Neuronal stem cell (in vitro differentiated cells): ENCODE data around the gene SMCHD1.
A peak's percentile ranks its signal among the peaks of the same experiment; 100 is the strongest.

Experiments used
- DNase-seq: peaks from one replicate; pipeline ENCODE4 v3.0.0-alpha.2; 2013; ENCODE audit warnings: low spot score
- H2AFZ ChIP-seq: one replicate; pipeline ENCODE4 v1.6.1; 2013; ENCODE audit warnings: mild to moderate bottlenecking, low read length, inconsistent platforms
- H2AK5ac ChIP-seq: 2 replicates; pipeline ENCODE4 v1.6.1; 2013; ENCODE audit warnings: low read depth, mild to moderate bottlenecking, inconsistent platforms, low read length, moderate library complexity, mixed read lengths
- H2BK120ac ChIP-seq: 2 replicates; pipeline ENCODE4 v1.6.1; 2013; ENCODE audit warnings: low read depth, mild to moderate bottlenecking, inconsistent platforms, low read length, moderate library complexity, mixed read lengths
- H2BK12ac ChIP-seq: one replicate; pipeline ENCODE4 v1.6.1; 2013; ENCODE audit warnings: low read length, inconsistent platforms
- H2BK15ac ChIP-seq: 2 replicates; pipeline ENCODE4 v1.6.1; 2013; ENCODE audit warnings: mild to moderate bottlenecking, low read length, inconsistent platforms, mixed read lengths
- H2BK5ac ChIP-seq: one replicate; pipeline ENCODE4 v1.6.1; 2013; ENCODE audit warnings: inconsistent platforms, mild to moderate bottlenecking, low read length, moderate library complexity
- H3K14ac ChIP-seq: one replicate; pipeline ENCODE4 v1.6.1; 2013; ENCODE audit warnings: low read length, inconsistent platforms
- H3K18ac ChIP-seq: 2 replicates; pipeline ENCODE4 v1.6.1; 2013; ENCODE audit warnings: low read length, inconsistent platforms
- H3K23ac ChIP-seq: 2 replicates; pipeline ENCODE4 v1.6.1; 2013; ENCODE audit warnings: low read depth, mild to moderate bottlenecking, mixed read lengths, low read length, inconsistent platforms; ENCODE audit not compliant: poor library complexity
- H3K27ac ChIP-seq: replicated peaks from 3 replicates; pipeline ENCODE4 v1.5.1; 2013; ENCODE audit warnings: low read length, inconsistent platforms
- H3K27me3 ChIP-seq, 3 experiments: 2 replicates each; pipeline ENCODE4 v1.6.1; 2013; ENCODE audit warnings: low read length in 3 of 3, mild to moderate bottlenecking in 2 of 3, inconsistent platforms in 1 of 3, low read depth in 1 of 3, mixed read lengths in 1 of 3, moderate library complexity in 1 of 3; ENCODE audit not compliant: control insufficient read depth in 3 of 3, insufficient read depth in 3 of 3
- H3K36me3 ChIP-seq, 2 donors: replicated peaks in 1 of 2; 2 replicates each; pipeline ENCODE4 v1.6.1; 2013; ENCODE audit warnings: low read length in 2 of 2; ENCODE audit not compliant: control insufficient read depth in 2 of 2, insufficient read depth in 2 of 2
- H3K4ac ChIP-seq: 2 replicates; pipeline ENCODE4 v1.6.1; 2013; ENCODE audit warnings: inconsistent platforms, mild to moderate bottlenecking, low read length, moderate library complexity
- H3K4me1 ChIP-seq, 2 donors: 1 replicate in 1 of 2; 2 replicates in 1 of 2; pipeline ENCODE4 v1.6.1; 2013; ENCODE audit warnings: low read length in 2 of 2, low read depth in 1 of 2; ENCODE audit not compliant: control insufficient read depth in 2 of 2, insufficient read depth in 1 of 2
- H3K4me2 ChIP-seq: one replicate; pipeline ENCODE4 v1.6.1; 2013; ENCODE audit warnings: mild to moderate bottlenecking, low read length, inconsistent platforms; ENCODE audit not compliant: insufficient read depth, poor library complexity, severe bottlenecking
- H3K4me3 ChIP-seq, 2 donors: 2 replicates each; pipeline ENCODE4 v1.5.1; 2013; ENCODE audit warnings: low read length in 2 of 2, mild to moderate bottlenecking in 2 of 2, inconsistent platforms in 1 of 2, moderate library complexity in 1 of 2
- H3K79me1 ChIP-seq: one replicate; pipeline ENCODE4 v1.6.1; 2013; ENCODE audit warnings: low read depth, mild to moderate bottlenecking, inconsistent platforms, low read length, moderate library complexity
- H3K9ac ChIP-seq: one replicate; pipeline ENCODE4 v1.6.1; 2013; ENCODE audit warnings: mild to moderate bottlenecking, low read depth, low read length, inconsistent platforms; ENCODE audit not compliant: poor library complexity
- H3K9me3 ChIP-seq, 2 donors: replicated peaks in 1 of 2; 2 replicates each; pipeline versions ENCODE3 to v1.6.1; 2013; ENCODE audit warnings: low read length in 2 of 2, mild to moderate bottlenecking in 2 of 2, inconsistent platforms in 1 of 2, low read depth in 1 of 2, mixed read lengths in 1 of 2, moderate library complexity in 1 of 2; ENCODE audit not compliant: control insufficient read depth in 2 of 2, insufficient read depth in 1 of 2
- H4K8ac ChIP-seq: one replicate; pipeline ENCODE4 v1.6.1; 2013; ENCODE audit warnings: low read depth, mild to moderate bottlenecking, inconsistent platforms, low read length, moderate library complexity
- H4K91ac ChIP-seq: one replicate; pipeline ENCODE4 v1.6.1; 2013; ENCODE audit warnings: low read length, low read depth, mild to moderate bottlenecking, inconsistent platforms; ENCODE audit not compliant: poor library complexity
- WGBS, 2 donors: extraction: QIAGEN DNeasy Blood & Tissue Kit; methylation state at CpG; one replicate each; pipeline ENCODE4 v1.1.7; 2013; ENCODE audit warnings: missing lambda C conversion rate in 2 of 2, mixed read lengths in 1 of 2; ENCODE audit not compliant: insufficient read length in 2 of 2, insufficient replicate concordance in 1 of 2; ENCODE audit errors: extremely low coverage in 2 of 2; 5-methylcytosine and 5-hydroxymethylcytosine counted together

Gene SMCHD1

GRCh38 chr18:2612996-2613395 is 42.5 kb upstream of the SMCHD1 start:
- Histone ChIP-seq H2BK15ac (no peak overlapping the region), H3K36me3 (peaks cover 18 to 91% of the 10 kb centered on the region in 2 donors), H2AK5ac (no peak overlapping the region), H4K8ac (no peak overlapping the region), H2BK12ac (no peak overlapping the region), H3K27me3 (no peaks in the 10 kb centered on the region), H3K4me1 (peaks cover 0 to 9% of the 10 kb centered on the region in 2 donors), H3K9ac (no peak overlapping the region), H3K79me1 (no peaks in the 10 kb centered on the region), H3K9me3 (no peaks in the 10 kb centered on the region), H3K23ac (no peak overlapping the region), H2BK5ac (no peak overlapping the region), H3K14ac (no peak overlapping the region), H3K27ac (no peak overlapping the region), H2BK120ac (no peak overlapping the region), H3K4me2 (no peak overlapping the region), H3K4ac (no peak overlapping the region), H4K91ac (no peak overlapping the region), H3K18ac (no peak overlapping the region), H2AFZ (no peak overlapping the region), H3K4me3 (no peak overlapping the region)
- no CpG with 5 or more reads among the region's 1 CpG for WGBS, 2 donors
- no peak for DNase-seq

DNA sequence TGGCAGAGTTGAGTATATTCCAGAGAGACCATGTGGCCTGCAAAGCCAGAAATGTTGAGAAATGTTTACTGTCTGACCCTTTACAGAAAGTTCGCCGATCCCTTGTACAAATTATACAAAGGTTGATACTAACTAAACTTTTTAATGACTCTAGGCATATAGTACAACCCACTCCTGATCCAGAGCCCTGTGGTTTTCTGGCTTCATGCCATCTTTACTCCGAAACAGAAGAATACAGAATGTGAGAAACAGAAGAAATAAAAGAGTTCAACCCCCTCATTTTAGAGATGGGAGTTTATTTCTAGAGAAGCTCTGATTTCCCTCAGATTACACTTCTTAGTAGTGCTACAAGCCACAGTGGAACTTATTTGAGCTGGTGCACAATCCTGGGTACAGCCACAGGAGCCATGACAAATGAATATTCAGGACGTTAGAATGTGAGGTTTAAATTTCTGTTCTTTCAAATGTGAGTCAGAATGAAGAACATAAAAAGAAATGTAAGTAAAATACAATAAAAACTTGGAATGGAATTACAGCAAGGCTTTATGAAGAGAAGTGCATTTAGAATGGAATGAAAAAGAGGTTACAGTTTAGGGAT is 38.0 kb upstream of the SMCHD1 start:
- Histone ChIP-seq H2BK120ac (no peak overlapping the region), H3K27me3 (no peaks in the 10 kb centered on the region), H3K4me3 (no peak overlapping the region), H3K23ac (no peak overlapping the region), H3K4me2 (no peak overlapping the region), H4K8ac (no peak overlapping the region), H2AK5ac (no peak overlapping the region), H3K18ac (no peak overlapping the region), H3K27ac (no peak overlapping the region), H2BK15ac (no peak overlapping the region), H2AFZ (peak overlapping the region; percentile 15), H3K4me1 (peaks cover 0 to 9% of the 10 kb centered on the region in 2 donors), H3K14ac (no peak overlapping the region), H3K79me1 (no peaks in the 10 kb centered on the region), H2BK5ac (no peak overlapping the region), H3K4ac (no peak overlapping the region), H3K36me3 (peaks cover 8 to 47% of the 10 kb centered on the region in 2 donors), H3K9ac (no peak overlapping the region), H2BK12ac (no peak overlapping the region), H3K9me3 (no peaks in the 10 kb centered on the region), H4K91ac (no peak overlapping the region)
- WGBS, 2 donors, result no CpG with 5 or more reads among the region's 4 CpGs
- no peak for DNase-seq

DNA sequence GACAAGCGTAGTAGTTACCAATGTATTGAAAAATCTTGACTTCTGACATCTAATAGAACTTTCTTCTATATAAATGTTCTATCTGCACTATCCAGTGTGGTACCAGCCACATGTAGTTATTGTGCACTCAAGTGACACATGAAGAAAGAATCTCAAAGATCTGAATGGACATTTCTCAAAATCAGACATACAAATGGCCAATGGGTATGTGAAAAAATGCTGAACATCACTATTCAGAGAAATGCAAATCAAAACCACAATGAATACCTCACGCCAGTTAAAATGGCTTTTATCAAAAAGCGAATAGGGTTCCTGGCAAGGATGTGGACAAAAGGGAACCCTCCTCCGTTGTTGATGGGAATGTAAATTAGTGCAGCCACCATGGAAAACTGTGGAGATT is 37.5 kb upstream of the SMCHD1 start:
- Histone ChIP-seq H2BK12ac (no peak overlapping the region), H3K23ac (no peak overlapping the region), H2AK5ac (no peak overlapping the region), H3K27me3 (no peaks in the 10 kb centered on the region), H2BK15ac (no peak overlapping the region), H3K4me1 (peaks cover 0 to 9% of the 10 kb centered on the region in 2 donors), H4K91ac (no peak overlapping the region), H2BK5ac (no peak overlapping the region), H3K79me1 (no peaks in the 10 kb centered on the region), H3K4me2 (no peak overlapping the region), H3K4ac (no peak overlapping the region), H3K9me3 (no peaks in the 10 kb centered on the region), H3K27ac (no peak overlapping the region), H3K18ac (no peak overlapping the region), H2AFZ (peak overlapping the region; percentile 15), H3K36me3 (peaks cover 8 to 41% of the 10 kb centered on the region in 2 donors), H2BK120ac (no peak overlapping the region), H3K9ac (no peak overlapping the region), H3K4me3 (no peak overlapping the region), H4K8ac (no peak overlapping the region), H3K14ac (no peak overlapping the region)
- no peak for DNase-seq
- no CpG with 5 or more reads among the region's 4 CpGs for WGBS, 2 donors

DNA sequence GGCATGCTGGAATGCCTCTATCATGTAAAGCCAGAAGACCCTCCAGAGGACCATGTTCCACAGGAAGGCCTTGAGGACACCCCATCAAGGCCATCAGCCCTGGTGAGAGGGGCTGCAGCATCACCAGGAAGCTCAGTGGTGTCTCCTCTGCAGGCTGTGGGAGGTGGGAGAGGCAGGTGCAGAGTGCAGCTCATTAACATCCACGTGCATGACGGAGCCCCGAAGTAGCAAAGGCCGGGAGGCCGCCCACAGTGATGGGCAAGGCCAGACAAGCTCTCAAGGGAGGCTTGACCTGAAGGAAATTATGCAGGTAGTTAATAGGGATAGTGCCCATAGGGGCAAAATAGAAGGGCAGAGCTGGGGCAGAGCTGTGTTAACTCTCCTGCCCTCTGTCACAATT is 30.3 kb upstream of the SMCHD1 start:
- Histone ChIP-seq H3K18ac (no peak overlapping the region), H3K14ac (no peak overlapping the region), H3K36me3 (no peaks in the 10 kb centered on the region), H4K8ac (no peak overlapping the region), H3K27ac (no peak overlapping the region), H2BK15ac (no peak overlapping the region), H4K91ac (no peak overlapping the region), H2AFZ (peak overlapping the region; percentile 20), H2BK12ac (no peak overlapping the region), H3K4ac (no peak overlapping the region), H3K4me1 (no peaks in the 10 kb centered on the region), H3K4me2 (no peak overlapping the region), H3K4me3 (no peak overlapping the region), H2BK5ac (no peak overlapping the region), H3K27me3 (no peaks in the 10 kb centered on the region), H3K79me1 (no peaks in the 10 kb centered on the region), H3K9me3 (no peaks in the 10 kb centered on the region), H3K9ac (no peak overlapping the region), H3K23ac (no peak overlapping the region), H2AK5ac (no peak overlapping the region), H2BK120ac (no peak overlapping the region)
- no CpG with 5 or more reads among the region's 5 CpGs for WGBS, 2 donors
- no peak for DNase-seq
